ENCODE measurements around the gene EEF2K.
"Not testable (repeated sequence)": the region's sequence is repeated elsewhere in the genome, so short reads cannot be mapped to it uniquely, and the experiment has no call there.

DNA sequence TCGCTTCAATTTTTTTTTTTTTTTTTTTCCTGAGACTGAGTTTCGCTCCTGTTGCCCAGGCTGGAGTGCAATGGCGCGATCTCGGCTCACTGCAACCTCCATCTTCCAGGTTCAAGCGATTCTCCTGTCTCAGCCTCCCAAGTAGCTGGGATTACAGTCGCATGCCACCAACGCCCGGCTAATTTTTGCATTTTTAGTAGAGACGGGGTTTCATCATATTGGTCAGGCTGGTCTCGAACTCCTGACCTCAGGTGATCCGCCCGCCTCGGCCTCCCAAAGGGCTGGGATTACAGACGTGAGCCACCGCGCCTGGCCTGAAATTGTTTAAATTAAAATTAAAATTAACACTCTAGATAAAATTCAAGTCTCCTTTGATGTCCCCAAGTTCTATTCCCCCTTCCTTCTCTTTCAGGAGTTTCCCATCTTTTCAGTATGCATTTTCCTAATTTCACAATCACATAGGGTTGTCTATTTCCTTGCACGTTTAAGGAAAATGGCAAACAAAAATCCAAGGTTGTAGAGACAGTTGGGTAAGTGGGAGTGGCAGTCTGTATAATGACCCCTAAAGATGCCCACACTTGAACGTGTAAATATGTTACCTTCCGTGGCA is 9.4 kb upstream of the EEF2K start:
- not testable (repeated sequence) for TF ChIP-seq POLR2A (IDR thresholded peaks at IDR 0.05); CTCF (IDR thresholded peaks at IDR 0.05); POLR2AphosphoS5 (IDR thresholded peaks at IDR 0.05); EP300 (IDR thresholded peaks at IDR 0.05; ENCODE audit: low read depth)
